ENCODE results near the gene HDGFL2.
A peak's percentile ranks its signal among the peaks of the same experiment; 100 is the strongest.
"Not testable (repeated sequence)": the region's sequence is repeated elsewhere in the genome, so short reads cannot be mapped to it uniquely, and the experiment has no call there.

HDGFL2 gene

DNA sequence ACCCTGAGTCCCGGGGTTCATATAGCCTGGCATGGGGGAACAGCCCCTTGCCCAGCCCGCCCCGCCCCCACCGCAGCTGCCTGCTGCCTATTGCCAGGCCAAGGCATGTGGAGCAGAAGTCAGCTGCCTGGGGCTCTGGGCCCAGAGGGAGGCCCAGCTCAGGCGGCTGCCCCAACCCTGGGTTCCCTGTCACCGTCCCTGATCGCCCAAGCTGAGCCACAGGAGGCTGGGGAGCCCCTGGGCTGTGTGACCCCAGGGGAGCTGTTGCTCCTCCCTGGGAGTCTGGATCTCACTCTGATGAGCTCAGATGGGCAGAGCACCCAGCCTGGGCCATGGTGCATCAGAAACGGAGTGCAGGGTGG, 44.8 kb downstream of the HDGFL2 start:
- no peak for DNase-seq (ENCODE audit: low spot score)

DNA sequence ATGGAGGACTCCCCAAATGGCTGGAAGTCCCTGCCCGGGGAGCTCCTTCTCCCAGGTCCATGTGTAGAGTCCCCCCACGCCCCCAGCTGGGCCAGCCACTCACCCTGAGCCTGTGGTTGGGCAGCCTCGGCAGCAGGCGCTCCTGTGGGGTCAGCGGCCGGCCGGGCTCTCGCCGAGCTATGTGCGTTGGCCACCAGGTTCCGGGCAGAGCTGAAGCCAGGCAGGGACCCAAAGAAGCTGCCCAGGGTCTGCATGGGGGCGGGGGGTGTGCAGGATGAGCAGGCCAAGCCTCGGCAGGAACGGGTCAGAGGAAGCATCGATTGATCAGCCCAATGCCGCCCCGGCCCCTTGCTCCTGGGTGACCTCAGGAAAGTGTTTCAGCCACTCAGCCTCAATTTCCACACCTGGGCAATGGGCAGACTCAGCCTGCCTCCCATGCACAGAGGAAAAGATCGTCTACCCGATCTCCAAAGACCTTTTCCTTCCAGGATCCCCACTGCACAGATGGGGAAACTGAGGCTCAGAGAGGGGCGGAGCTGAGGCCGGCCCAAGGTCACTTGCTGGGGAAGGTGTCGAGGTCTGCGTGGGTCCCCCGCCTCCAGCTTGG, 45.5 kb downstream of the HDGFL2 start:
- no peak for DNase-seq (ENCODE audit: low spot score)

DNA sequence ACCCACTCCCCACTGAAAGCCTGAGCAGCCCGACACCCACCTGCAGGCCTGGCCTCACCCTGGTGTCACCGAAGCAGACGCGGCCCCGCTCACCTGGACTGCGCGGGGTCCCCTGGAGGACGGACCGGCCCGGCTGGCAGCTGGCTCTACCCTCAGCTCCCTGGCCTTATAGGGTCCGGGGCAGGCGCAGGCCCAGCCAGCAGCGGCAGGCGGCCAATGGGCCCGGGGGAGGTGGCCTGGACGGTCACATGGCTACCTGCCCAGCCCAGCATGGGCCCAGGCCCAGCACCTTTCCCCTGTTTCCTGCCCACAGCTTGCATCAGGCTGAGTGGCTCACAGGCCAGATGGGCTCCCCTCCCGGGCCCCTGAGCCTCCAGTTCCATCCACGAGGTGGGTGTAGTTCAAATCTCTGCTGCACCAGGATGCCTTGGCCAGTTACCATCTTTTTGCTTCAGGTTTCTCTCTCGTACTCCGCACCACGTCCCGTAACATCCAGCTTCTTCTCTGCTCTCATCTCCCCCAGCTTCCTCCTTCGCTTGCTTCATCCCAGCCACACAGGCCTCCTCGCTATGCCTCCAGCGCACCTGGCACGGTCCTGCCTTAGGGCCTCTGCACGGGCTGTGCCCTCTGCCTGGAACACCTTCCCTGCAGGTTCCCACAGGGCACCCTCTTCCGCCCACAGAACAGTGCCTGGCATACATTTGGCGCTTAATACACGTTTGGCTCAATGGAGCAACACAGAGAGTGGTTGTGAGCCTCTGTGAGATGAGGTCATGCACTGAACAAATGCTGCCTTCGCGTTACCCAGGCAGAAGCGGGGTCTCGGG, 46.5 kb downstream of the HDGFL2 start, which contains the start of gene PLIN4:
Gene PLIN4, minus strand, starts transcription at position 142 of the 827 bp plus-strand sequence. CDS start 214 bp downstream, outside the sequence.
- DNase-seq (ENCODE audit: low spot score), result peak; percentile 74

DNA sequence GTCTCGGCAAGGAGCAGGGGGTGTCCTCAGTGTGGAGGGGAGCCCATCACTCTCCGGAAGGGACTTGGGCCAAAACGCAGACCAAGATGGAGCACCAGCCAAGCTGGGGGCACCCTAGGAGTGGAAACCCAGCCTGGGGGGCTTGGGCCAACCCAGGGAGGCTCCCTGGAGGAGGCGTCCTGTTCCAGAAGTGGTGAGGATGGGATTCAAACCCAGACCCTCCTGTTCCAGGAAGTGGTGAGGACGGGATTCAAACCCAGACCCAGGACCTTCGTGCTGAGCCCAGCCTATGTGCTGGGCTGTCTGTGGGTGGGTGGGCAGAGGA, 47.0 kb downstream of the HDGFL2 start:
- no peak for DNase-seq (ENCODE audit: low spot score)

DNA sequence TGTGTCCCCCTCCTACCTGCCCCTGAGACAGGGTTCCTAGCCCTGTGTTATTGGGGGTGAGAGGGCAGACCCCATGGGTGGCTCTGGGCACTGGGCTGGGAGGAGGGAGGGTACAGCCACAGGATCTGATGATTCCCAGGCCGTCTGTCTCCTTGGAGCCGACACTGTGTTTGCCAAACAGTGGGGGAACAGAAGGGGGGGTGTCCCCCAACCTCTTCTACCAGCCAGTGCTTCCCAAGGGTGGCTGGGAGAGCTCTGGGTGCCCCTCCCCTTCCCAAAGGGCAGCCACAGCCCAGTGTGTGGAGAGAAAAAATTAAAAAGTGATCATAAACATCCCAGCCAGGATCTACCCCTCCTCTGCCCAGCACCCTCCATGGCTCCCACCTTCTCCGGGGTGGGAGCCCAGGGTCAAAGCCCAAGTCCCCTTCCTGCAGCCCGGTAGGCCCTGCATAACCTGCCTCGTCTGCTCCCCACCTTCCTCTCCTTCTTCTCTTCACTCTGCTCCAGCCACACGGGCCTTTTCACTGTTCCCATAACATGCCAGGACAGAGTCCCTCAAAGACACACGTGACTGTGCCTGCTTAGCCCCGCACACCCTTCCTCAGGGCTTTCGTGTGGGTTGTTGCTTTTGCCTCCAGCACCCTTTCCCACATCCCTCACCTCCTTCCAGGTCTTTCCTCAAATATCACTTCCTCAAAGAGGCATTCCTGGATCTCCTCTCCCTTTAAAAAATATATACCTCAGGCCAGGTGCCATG, 47.6 kb downstream of the HDGFL2 start:
- DNase-seq (ENCODE audit: low spot score), result no peak

DNA sequence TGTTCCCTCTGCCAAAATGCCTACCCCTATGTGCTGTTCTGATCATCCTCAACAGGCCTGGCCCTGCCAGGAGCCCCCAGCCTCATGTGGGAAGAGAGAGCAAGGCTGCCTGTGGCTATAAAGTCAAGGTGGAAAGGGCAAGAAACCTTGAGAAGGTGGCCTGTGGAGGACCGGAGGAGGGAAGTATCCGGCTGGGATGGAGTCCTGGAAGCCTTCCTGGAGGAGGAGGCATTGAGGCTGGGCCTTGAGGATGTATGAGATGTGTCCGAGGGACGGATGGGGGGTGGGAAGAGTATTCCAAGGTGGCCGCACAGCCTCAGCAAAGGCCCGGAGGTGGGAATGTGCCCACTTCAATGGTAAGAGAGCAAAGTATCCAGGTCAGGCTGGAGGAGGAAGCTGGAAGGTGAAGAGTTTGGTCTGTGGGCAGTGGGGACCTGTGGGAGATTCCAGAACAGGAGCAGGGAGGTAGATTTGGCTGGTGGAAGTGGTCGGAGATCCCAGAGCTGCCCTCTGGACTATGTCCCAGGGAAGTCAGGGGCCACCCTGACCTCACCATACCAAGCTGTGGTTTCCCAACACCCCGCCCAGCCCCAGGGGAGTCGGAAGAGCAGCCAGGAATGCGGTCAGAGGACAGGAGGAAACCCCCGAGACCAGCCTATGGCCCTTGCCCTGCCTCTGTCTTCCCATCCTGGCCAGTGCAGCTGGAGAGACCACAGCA, 49.2 kb downstream of the HDGFL2 start:
- no peak for DNase-seq (ENCODE audit: low spot score)

DNA sequence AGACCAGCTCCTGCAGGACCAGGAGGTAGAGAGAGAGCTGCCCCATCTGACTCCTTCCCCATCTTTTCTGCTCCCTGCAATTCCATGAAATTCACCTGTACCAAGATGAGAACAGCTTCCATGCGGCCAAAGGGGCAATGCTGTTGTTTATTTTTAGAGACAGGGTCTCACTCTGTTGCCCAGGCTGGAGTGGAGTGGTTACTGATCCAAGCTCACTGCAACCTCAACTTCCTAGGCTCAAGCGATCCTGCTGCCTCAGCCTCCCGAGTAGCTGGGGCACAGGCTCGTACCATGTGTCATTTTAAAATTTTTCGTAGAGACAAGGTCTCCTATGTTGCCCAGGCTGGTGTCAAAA, 49.8 kb downstream of the HDGFL2 start:
- DNase-seq (ENCODE audit: low spot score), result no peak

DNA sequence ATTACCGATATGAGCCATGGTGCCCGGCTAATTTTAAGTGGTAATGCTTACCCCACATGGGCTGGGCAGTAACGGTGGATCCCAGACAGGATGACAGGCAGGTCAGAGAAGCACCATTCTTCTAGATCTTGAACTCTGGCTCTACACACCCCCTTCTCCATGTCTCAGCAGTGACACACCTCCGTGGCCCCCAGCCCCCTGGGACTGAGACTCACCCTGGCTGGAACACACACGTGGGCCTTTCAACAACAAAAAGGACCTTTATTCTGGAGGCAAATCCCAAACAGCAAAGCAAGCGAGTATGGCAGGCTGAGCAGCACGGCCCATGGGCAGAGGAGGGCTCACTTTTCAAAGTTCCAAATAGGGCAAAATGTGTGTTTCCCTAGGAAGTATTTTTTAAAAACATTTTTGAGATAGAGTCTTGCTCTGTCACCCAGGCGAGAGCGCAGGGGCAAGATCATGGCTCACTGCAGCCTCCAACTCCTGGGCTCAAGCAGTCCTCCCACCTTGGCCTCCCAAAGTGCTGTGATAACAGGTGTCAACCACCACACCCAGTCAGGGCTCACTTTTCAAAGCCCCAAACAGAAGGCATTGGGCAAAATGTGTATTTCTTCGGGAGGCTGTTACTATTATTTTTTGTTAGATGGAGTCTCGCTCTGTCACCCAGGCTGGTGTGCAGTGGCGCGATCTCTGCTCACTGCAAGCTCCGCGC, 50.4 kb downstream of the HDGFL2 start:
- DNase-seq (ENCODE audit: low spot score), result no peak

DNA sequence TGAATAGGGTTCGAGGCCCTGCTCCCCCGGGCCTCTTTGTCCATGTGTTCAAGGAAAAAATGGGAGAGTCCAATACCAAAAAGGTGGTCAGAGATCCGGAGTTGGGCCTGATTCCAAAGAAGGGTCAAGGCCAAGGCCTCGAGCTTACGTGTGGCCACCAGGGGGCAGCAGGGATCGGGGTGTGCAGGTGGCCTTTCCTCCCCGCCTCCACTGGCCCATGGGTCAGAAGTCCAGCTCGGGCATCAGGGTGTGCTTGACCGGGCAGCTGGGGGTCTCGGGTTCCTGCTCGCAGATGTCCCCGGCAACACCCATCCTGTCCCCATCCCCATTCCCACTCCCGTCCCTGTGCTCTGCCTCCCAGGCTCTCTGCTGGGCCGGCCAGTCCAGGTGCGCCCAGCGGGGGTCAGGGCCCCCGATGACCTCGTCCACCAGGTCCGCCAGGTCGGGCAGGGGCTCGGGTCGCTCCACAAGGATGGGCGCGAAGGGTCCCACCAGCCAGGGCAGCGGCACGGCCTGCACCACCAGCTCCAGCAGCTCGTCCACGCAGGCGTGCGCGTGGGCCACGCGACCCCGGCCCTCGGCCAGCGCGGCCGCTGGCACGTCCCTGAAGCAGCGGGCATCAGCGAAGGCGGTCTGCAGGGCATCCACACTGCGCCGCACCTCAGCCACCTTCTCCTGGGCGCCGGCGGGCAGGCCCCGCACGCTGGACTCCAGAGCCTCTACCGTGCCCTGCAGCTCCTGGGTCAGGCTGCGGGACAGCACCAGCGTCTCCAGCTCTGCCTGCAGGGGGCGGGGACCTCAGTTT, 51.4 kb downstream of the HDGFL2 start:
- DNase-seq (ENCODE audit: low spot score), result no peak

DNA sequence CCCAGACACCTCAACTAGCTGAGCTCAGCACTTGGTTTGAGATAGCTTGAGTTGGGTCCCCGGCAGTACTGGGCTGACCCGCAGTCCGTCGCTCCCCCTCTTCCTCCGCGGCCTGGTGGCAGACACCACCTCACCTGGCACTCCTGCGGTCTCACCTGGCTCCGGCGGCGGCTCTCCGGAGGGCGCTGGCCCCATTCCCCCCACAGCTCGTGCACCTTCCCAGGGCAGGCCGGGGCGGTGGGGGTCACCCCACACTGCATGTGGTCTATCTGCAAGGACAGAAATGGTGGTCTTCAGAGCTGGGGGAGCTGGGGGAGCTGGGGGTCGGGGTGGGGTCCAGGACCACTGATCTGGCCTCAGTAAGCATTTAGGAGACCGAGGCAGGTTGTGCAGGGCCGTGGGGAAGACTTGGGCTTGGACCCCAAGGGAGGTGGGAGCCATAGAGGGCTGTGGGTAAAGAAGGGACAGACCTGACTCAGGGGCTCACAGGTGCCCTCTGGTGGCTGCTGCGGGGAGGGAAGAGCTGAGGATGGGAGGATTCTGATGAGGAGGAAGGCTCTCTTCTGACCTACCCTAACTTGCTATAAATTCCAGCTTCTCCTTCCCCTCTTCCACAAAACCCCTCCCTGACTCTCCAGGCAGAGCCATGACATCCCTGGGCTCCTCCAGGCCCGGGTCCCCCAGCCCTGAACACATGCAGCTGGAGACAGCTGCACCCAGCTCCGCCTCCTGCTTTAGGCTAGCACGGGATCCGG, 52.9 kb downstream of the HDGFL2 start:
- DNase-seq (ENCODE audit: low spot score), result no peak

DNA sequence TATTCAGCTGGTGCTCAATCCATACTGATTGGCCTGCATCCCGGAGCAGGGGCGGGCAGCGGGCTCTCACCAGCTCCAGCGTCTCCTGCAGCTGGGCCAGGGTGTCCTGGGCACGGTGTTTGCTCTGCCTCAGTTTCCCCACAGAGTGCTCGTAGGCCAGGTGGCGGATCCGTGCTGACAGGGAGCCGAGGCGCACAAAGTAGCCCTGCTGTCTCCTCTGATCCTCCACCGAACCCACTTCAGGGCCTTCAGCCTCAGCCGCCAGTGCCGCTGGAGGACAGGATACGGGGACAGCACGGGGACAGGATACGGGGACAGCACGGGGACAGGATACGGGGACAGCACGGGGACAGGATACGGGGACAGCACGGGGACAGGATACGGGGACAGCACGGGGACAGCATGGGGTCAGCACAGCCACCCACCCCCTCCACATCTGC, 53.5 kb downstream of the HDGFL2 start:
- no peak for DNase-seq (ENCODE audit: low spot score)

DNA sequence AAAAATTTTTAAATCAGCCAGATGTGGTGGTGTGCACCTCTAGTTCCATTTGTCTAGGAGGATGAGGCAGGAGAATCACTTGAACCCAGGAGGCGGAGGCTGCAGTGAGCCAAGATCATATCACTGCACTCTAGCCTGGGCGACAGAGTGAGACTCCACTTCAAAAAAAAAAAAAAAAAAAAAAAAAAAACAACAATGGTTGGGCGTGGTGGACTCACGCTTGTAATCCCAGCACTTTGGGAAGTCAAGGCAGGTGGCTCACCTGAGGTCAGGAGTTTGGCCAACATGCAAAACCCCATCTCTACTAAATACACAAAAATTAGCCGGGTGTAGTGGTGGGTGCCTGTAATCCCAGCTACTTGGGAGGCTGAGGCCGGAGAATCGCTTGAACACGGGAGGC, 55.3 kb downstream of the HDGFL2 start:
- DNase-seq (ENCODE audit: low spot score), result not testable (repeated sequence)

DNA sequence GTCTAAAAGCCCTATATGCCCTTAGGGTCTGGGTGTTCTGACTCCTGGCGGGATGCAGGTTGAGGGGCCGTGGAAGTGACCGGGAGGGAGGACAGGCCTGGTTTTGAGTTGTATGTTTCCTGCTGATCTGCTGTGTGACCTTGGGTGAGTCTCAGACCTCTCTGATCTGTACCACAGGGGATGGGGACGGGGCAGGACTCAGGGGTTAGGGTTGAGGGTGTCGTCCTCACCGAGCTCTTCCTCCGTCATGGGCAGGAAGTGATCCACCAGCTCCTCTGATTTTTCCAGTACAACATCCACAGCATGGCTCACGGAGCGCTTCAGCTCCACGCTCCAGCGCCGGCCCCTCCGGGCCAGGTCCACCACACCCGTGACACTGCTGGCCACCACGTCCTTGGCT, 56.7 kb downstream of the HDGFL2 start:
- DNase-seq (ENCODE audit: low spot score), result no peak

DNA sequence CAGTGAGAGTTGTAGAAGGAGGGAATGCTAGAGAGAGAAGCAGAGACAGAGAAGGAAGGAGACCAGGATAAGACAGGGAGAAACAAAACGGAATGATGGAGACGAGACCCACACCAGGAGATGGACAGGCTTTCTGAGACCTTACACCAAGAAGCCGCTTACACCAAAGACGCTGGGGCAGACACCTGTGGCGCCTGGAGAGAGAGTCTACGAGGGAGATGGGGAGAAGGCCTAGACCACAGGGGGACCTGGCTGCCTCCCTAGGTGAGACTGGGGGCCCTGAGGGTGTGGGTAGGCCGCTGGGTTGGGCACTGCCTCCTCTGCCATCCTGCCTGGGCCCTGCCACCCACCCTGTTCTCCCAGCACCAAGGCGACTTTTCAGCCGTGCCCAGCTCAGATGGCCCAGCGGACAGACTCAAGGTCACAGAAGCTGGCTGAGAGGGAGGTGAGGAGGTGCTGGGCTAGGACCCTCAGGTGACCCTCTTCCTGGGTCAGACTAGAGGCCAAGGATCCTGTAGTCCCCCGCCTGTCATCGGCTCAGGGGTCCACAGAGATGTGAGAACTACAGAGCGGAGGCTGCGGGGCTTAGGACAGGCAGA, 57.9 kb downstream of the HDGFL2 start:
- no peak for DNase-seq (ENCODE audit: low spot score)

DNA sequence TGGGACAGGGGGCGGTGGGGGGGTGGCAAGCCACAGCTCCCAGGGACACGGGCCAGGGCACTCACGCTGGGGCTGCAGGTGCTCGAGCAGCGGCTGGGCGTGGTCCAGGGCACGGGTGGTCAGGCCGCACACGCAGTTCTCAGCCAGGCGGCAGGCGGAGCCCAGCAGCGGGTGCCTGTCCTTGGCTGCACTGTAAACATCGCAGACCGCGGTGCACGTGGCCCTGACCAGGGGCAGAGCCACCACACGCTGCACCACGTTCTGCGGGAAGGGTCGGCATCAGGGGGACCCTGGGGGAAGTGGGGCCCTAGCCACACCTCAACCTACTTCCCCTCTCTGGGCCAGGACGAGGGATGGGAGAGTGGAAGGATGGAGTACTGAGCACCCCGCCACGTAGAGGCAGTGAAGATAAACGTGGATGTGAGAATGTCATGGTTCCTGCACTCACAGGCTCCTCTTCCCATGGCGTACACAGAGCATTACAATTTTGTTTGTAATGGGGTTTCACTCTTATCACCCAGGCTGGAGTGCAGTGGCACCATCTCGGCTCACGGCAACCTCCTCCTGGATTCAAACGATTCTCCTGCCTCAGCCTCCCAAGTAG, 59.6 kb downstream of the HDGFL2 start:
- no peak for DNase-seq (ENCODE audit: low spot score)

DNA sequence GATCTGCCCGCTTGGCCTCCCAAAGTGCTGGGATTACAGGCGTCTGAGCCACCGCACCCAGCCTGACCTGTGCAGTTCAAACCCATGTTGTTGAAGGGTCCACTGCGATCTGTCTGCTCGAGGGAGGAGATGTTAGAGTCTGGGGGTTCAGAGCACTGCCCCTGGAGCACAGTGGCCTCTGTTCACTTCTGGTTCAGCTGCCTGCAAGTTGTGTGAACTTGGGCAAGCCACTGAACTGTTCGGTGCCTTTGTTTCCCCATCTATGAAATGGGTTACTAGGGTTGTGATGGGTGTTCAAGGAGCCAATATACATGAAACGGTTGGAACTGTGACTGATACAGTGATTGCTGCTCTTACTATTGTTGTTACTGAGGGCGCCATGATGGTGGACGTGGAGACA, 61.2 kb downstream of the HDGFL2 start:
- no peak for DNase-seq (ENCODE audit: low spot score)

DNA sequence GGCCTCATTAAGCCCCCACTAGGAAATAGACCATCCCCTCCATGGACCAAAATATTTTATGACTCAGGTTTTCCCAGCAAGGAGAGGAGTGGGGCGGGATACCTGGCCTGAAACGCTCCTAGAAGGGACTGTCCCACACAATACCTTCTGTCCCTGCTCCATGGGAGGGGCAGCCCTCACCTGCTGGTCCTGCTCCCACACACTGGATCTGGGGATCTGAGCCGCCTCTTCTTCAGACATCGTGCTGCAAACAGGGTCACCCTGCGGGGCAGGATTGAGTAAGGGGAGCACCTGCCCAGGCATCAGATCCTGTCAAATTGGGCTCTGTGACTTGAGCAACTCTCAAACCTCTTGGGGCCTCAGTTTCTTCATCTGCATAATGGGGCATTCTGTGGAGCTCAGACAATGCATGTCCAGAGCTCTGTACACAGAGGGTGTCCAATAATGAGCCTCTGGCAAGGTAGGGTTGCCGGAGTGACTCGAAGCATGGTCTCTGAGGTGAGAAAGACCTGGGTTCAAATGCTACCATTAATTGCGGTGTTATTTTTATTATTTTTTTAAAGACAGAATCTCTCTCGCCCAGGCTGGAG, 61.8 kb downstream of the HDGFL2 start:
- DNase-seq (ENCODE audit: low spot score), result no peak

DNA sequence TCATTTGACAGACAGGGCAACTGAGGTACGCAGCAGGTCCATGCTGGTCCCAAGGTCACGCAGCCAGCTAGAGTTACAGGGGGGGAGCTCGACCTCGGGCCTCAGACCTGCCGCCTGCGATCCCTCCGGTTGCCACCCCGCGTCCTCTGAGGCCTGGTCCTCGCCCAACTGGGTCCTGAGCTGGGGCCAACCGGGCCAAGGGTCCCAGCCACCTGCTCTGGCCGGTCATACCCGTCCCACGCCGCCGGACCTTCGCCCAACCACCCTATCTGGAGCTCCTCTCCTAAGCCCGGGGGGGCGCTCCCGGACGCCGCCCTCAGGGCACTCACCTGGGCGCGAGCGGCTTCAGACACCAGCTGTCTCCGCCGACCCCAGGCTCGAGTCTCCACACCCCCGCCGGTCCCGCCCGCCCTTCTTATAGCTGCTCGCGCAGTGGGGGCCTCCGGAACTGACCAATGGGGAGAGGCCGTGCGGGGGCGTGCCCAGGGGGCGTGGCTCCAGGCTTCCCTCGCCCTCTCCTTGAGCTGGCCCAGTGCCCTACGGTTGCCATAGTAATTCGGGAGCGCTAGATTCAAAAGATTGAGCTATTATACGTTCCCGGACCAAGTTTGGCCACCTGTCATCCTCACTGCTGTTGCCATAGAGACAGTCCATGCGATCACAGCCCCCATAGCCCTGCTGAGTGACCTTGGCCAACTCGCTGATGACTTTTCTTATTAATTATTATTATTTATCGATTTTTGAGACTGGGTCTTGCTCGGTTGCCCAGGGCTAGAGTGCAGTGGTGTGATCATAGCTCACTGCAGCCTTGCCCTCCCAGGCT, 63.0 kb downstream of the HDGFL2 start, which contains the start of gene PLIN5:
Gene PLIN5, minus strand, starts transcription at position 389 of the 823 bp plus-strand sequence. CDS start 1,150 bp downstream, outside the sequence.
- DNase-seq (ENCODE audit: low spot score), result peak; percentile 34

Measured in globus pallidus (tissue), 1 donor.